IPS-18c (cell line): Measurements from ENCODE around the gene PRKACB.
"Not testable (repeated sequence)": the region's sequence is repeated elsewhere in the genome, so short reads cannot be mapped to it uniquely, and the experiment has no call there.

Experiments
- H3K4me3 ChIP-seq: 2 replicates; pipeline ENCODE4 v1.7.0; 2013; ENCODE audit warnings: low read depth, mild to moderate bottlenecking, low read length, moderate library complexity; ENCODE audit not compliant: insufficient read depth
- H3K9me3 ChIP-seq: one replicate; pipeline ENCODE4 v1.6.1; 2013; ENCODE audit warnings: mild to moderate bottlenecking, low read length, moderate library complexity; ENCODE audit not compliant: control insufficient read depth, insufficient read depth

PRKACB gene

DNA sequence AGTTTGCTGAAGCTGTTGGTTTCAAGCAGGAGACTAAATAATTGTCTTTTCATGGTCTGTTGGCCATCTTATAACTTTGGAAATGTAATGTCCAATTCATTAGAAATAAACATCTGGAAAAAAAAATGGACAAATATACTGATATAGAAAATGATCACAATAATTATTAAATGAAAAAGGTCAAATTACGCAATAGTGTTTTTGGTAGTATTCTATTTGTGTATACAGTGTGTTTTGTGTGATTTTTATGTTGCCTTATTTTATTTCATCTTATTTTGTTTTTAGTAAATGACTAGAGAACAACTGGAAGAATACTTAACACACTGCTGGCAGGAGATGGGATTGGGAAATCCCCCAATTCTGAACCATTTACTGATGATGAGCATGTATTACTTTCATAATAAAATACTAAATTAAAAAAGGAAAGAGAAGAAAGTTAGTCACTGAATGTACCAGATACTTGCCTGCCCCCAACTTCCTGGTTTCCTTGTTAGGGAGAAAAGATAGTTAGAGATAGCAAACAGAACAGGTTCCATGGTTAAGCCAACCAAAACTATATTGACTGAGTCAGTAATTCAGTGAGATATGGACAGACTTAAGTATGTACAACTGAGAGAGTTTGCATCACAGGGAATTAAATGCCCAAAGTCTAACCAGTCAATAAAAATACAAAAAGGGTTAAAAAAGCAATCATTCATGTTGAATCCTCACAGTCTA lies 133.4 kb downstream of the PRKACB start:
- peaks cover 5% of the 10 kb centered on the region for H3K9me3 ChIP-seq
- no peak overlapping the region for H3K4me3 ChIP-seq

DNA sequence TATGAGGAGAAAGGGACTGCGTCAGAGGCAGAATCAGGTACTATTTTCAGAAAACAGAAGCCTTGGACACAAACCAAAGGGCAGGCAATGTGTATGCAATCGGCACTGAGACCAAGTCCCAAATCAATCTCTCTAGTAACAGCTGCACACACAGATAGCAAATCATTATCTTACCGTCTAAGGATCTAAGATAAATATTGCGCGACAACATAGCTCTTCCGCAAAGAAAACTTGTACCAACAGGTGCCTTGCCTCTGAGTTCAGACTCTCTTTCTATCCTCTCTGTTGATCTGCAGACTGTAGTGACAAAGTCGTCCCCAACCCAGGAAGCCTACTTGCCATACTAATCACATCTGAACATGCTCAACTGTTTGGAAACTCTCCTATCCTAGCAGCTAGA lies 134.8 kb downstream of the PRKACB start:
- H3K4me3 ChIP-seq, result no peak overlapping the region
- no peaks in the 10 kb centered on the region for H3K9me3 ChIP-seq

DNA sequence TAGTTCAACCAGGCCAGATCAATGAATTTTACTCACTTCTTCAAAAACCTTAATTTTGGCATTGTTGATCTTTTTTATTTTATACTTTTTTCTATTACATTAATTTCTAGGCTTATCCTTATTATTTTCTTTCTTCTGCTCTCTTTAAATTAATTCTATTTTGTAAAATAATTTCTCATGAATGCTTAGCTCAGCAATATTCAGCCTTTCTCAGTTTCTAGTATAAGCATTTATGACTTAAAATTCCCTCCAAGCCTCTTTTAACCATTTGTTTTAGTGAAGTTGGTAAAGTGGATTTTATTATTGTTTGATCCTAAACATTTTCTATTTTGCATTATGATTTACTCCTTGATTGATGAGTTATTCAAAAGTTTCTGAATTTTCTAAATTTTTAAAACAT lies 136.8 kb downstream of the PRKACB start:
- H3K4me3 ChIP-seq, result no peak overlapping the region
- no peaks in the 10 kb centered on the region for H3K9me3 ChIP-seq

DNA sequence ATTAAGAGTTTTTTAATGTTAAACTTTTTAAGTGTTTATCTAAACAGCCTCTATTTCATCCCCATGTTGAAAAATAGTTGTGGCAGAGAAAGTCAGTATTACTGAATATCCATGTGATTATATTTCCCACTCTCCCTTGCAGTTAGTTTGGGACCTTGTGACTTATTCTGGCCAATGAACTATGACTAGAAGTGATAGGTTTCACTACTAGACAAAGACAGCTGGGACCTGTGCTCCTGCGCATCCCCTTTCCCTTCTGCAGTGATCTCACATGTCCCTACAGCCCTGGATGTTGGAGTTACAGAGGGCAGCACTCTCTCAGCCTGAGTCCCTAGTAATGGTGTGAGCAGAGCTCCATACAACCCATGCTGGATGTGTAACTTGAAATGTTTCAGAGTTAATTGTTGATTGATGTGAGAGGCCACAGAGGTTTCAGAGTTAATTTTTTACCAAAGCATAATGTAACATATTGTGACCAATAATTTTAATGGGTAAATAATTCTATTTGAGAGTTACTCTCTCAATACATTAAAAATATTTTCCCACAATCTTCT lies 138.8 kb downstream of the PRKACB start:
- no peaks in the 10 kb centered on the region for H3K9me3 ChIP-seq
- no peak overlapping the region for H3K4me3 ChIP-seq

DNA sequence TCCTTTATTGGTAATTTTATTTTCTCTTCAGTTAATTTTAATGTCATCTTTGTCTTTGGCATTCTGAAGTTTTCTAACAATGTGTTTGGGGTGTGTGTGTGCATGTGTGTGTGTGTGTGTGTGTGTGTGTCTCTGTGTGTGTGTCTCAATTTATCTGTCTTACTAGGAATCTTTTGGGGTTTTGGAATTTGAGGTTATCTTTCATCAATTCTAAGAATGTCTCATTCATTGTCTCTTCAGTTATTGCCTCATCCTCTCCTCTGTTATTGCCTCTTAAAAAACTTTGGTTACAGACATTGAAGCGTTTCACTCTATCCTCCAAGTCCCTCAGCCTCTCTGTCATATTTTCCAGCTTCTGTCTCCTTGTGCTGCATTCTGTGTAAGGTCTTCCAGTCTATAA lies 139.3 kb downstream of the PRKACB start:
- Histone ChIP-seq H3K4me3 (no peak overlapping the region), H3K9me3 (no peaks in the 10 kb centered on the region)

DNA sequence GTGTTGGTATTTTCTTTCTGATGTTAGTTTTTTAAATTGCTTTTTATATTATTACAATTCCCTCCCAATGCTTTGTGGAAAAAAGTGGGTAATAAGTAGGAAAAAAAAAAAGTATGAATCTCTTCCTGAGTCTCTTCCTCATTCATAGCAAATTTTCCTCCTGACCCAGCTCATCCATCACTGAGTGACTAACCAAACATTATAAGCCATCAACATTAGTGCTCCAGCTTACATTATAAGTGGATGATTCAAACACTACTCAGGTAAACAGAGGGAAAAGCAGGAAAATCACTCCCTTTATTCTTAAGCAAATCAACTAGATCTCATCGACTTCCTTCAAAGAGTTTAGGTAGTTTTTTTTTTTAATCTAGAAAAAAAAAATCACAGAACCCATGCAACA lies 142.0 kb downstream of the PRKACB start:
- no peaks in the 10 kb centered on the region for H3K9me3 ChIP-seq

DNA sequence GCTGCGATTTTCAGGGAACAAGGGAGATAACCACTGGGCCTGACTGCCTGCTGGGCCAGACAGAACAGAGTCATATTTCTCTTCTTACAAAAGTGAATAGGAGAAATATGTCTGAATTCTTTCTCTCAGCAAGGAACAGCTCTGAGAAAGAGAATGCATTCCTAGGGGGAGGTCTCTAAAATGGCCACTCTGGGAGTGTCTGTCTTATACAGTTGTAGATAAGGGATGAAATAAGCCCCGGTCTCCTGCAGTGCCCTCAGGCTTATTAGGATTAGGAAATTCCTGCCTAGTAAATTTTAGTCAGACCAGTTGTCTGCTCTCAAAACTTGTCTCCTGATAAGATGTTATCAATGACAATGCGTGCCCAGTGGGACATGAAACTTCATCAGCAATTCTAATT lies 143.3 kb downstream of the PRKACB start:
- H3K4me3 ChIP-seq, H3K9me3 ChIP-seq: not testable (repeated sequence)

More for the DNA sequence above, 142.0 kb downstream of the PRKACB start:
- H3K4me3 ChIP-seq, result no peak overlapping the region
